ENCODE measurements around the gene BOC.

Gene BOC

DNA sequence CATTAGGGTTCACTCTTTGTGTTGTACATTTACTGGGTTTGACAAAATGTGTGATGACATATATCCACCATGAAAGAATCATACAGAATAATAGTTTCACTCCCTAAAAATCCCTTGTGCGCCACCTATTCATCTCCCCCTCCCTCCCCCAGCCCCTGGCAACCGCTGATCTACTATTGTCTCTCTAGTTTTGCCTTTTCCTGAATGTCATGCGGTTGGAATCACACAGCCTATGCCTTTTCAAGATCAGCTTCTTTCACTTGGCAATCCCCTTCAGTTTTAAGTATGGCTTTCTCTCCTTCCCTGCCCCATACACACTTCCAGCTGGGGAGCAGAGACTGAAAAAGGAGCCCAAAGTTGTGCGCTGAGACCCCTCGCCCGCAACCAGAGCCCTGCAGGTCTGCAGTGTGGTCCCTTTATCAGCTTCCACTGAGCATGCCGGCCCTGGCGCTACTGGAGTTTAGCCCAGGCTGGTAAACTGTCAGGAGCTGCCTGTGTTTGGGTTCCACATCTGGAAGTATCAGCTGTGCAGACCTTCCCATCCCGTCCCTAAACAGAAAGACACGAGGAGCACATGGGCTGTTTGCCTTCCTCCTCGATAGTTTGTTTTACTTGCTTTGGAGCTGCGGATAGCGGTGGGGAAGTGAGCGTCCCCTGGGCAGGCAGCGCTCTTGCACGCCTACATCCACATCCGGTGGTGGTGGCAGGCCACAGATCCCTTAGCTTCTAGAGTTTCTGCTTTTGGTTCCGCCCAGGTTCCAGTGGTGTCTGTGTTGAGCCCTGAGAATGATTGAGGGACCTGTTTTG, 12.3 kb downstream of the BOC start:
- peak; percentile 15 for DNase-seq

DNA sequence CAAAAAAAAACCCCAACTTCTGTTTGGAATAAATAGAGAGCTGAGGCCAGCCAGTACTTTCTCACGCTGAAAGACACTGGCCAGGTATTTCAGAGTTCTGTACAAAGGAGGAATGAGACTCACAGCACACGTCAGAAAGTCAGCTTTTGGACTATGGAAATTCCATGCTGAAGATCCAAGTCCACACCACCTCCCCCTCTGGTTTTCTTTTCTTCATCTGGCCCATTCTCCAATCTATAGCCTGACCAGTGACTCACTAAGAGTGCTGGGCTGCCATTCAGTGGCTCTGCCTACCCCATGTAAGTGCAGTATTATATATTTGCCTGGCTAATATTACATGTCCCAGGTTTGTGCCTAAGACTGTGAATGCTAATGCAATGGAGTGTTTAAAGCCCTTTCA, 13.9 kb downstream of the BOC start:
- DNase-seq, result no peak

DNA sequence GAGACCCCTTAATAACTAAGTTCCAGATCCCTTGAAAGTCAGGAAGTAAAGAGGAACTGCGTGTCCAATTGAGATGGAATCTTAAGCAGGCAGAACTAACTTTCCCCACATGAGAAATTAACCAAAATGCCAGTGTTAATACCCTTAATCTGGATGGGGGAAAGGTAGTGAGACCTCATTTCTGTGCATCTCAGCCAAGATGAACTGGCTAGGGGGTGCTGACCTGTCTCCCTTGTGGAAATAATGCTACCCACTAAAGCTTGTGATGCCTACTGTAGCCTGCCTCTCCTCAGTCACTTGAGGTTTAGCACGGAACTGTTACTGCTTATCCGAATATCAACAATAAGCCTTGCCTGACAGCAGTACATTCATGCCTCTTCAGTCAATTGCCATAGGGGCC, 15.1 kb downstream of the BOC start:
- DNase-seq, result no peak

DNA sequence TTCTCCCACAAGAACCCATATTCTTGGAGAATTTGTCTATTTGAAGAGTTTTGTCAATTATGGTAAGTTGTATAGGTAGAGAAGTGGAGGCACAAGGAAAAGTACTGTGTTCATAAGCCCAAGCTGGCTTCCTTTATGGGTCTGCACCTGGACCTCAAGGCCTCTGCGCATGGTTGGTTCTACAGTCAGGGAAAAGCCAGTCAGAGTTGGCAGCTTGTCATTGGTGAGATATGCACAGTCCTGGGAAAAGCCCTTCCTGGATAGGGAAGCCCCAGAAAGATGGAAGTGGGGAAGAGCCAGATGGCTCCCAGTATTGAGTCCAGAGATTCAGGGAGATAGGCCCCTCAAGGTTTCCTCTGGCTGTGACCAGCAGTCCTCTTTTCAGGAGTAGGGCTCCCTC, 15.8 kb downstream of the BOC start:
- DNase-seq, result no peak

DNA sequence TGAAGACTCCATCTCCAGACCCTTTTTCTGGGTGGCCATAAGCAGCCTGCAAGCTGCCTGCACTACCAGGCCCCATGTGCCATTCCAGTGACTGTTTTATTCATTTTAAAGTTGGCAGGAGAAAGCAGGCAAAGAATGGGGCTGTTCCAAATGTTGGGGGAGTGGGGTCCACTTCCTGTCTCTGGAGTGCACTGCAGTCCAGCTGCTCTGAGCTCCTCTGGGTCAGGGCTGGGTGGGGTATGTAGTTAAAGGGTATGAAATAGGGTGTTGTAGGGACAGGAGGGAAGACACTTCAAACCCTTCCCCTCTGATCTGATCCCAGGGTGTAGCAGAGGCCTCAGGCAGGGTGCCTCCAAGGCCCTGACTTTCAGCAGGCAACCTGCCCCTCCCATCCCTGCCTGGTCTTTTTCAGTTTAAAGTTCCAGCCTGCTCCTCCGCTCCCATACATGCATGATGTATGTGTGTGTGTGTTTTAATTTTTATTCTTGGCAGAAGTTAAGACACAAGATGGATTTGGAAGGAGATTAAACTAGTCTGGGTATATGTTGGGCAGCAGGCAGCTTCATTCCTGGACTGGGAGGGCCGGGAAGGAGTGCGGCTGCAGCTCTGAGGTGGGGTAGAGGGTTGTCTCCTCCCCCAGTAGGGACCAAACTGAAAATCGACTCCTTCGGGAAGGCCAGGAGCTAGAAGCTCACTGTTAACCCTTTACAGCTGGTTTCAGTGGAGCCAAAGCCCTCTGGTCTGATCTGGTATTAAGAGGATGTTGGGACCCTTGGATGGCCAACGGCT, 17.3 kb downstream of the BOC start:
- DNase-seq, result no peak

DNA sequence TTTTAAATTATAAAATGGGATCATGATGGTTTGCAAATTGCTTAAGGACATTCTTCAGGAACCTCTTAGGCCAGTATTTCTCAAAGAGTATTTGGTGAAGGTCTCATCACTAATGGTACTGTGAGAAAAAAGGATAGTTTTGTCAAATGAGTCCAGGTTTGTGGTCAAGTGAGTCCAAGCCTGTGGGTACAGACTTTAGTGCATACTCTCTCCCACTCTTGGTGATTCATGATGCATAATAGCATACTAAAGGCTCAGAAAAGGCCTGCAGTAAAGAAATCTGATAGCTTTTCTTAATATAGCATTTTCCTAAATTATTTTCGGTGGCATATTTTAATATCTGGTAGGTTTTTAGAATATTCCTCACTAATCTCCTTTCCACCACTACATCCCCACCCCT, 20.0 kb downstream of the BOC start:
- DNase-seq, result no peak

DNA sequence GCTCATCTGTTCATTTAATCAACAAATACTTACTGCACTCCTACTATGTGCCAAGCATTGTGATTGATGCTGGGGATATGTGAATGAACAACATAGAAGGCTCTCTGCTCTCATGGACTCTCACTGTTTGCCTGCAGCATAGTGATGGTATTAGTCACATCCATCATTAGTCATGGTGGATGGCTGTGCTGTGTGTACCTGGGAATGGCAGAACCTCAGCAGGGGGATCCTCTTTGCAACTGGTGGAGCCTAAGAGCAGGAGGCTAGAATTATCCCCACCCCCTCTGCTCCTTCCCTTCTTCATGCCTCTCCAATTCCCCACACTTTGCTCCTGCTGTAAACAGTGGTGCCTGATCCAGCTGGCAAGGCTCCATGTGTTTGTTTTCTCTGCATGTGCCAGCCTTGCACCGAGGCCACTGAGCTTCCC, 20.5 kb downstream of the BOC start:
- DNase-seq, result no peak

DNA sequence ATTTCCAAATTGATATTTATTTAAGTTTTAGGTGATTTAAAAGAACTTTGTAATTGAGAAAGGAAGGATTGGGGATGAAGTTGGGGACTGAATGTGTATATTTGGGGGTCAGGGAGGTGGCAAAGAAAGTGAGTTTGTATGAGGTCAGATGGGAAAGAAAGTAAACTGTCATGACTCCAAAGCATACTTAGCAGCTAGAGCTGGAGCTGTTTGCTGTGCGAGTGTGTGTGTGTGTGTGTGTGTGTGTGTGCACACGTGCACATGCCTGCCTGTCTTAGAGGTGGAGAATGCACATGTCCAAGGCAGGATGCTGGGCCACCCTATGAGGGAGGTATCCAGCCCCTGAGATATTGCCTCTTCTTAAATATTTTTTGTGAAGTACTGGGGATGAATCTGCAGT, 21.0 kb downstream of the BOC start:
- no peak for DNase-seq

DNA sequence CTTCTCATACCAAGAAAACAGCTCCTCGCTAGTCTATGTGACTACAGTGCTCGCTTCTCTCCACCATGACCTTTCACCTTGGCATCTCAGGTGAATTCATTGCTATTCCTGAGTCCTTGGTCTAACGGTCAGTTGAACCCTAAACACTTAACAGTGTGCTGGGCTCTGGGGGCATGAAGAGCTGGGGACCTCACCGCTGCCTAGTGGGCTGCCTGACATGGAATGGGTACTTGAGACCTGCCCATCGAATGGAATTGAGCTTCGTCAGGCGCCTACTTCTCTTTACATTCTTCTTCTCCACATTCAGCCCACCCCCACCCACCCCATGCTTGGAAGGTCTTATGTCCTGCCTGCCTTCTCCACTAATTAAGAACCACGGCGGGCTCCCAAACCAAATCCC, 22.1 kb downstream of the BOC start:
- DNase-seq, result no peak

DNA sequence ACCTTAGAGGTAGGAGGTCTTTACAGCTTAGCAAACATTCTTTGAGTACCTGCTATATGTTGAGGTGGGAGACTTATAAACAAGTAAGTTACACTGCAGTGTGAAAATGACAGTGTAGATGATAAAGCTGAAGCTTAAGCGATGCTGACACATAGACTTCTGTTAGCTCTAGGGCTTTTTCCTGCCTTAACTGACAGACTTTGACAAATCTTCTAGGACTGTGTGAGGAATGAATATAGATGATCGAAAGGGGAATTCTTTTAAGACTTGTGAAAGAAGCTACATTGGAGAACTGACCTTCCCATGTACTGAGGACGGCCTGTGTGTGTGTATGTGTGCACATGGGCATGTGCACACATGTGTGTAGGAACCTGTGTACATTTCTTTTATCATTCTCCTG, 22.7 kb downstream of the BOC start:
- DNase-seq, result no peak

DNA sequence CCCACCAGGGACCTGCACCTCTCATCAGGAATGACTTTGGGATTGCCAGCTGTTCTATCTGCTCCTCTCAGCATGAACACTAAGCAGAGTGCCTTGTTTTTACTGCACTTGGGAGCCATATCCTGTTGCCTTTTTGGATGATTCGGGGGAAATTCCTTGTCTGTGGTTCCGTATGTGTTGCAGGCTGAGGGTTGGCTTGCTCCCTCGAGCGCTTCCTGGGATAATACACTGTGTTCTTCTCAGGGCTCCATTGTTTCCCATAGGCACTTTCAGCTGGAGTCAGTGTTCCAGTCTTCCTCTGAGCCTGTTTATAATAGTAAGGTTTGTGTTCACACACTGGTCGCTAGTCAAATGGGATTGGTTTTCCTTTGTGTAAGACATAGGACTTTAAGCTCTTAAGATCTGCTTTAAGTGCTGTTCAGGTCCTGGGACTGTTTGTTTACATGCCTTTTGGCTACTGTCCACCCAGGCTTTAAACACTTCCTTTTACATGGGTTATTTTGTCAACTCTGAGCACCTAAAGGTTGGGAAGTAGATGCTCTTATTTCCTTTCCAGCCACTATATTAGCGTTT, 23.4 kb downstream of the BOC start:
- no peak for DNase-seq

DNA sequence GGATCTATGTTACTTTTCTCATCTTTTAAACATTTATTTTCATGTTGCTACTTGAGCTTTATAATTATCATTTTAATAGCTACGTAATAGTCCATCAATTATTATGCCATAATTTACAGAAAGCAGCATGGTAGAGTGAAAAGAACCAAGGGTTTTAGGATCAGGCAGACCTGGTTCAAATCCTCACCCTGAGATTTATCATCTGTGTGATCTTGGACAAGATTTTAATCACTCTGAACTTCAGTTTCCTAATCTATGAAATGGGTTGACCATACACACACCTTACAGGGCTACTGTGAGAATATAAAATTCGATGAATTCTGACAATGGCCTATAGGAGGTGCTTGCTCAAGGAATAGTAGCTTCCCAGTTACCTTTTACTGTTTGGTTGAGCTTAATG, 27.1 kb downstream of the BOC start:
- no peak for DNase-seq

DNA sequence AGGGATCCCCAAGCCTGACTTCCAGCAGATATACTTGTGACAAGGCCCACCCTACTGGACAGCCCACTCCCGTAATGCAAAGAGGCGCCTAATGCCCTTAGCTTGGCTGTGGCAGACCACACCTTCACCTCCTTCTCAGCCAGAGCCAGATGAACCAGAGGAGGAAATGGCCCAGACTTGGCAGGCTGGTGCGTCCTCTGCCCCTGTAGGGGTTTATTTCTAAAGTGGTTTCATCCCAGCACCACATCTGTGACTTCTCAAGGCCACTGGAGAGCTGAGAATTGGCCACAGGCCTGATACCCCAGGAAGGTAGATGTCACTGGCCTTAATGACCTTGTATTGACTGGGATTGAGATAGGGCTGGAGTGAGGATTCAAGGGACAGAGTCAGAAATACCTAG, 29.5 kb downstream of the BOC start:
- no peak for DNase-seq

DNA sequence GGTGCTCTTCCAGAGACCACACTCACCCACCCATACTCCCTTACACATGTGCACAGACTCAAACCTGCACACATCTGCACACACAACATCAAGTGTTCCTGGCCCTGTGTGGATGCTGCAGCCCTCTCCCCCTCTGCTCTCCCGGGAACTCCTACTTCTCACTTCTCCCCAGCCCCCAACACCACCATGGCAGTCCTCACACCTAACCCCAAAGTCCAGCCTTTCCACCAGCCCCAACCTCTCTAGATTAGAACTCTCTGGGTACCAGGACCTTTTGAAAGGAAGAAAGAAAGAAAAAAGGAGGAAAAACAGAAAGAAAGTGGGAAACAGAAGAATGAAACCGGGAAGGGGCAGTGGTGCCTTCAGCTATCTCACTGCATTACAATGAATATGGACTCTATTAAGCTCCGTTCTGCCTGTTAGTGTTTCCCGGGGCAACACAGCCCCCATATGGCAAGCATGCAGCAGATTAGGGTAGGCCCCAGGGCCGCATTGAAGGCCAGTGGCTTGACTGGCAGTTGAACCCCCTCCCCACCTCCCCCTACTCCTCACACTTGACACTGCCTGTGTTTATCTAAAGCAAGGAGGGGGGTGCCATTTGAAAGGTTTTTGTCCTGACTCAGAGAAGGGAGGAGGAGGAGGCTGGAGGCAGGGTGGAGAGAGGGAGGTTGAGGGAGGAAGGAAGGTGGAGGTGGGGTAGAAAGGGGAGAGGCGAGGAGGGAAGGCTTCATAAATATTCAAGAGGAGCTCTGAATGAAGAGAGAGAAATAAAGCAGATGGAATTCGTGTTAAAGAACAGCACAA, 30.1 kb downstream of the BOC start:
- DNase-seq, result no peak

DNA sequence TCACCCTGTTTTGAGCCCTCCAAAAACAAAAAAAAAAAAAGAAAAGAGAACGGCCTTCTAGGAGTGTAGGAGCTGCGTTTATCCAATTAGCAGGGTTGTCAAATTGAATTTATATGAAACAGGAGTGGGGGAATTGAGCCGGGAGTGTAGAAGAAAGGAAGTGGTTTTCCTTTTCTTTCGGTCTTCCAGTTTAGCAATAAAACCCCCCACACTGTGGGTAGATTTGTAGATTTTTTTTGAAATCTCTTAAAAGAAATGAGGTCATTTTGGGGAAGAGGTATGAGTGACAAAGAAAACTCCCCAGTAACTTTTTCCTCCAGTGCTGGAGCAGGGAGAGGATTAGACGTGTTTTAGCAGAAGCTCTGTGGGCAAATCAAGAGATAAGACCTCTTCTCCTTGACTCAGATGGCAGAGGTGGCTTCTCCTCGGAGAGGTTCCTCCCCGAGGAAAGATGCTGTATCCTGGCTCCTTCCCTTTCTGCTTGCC, 30.8 kb downstream of the BOC start:
- no peak for DNase-seq

DNA sequence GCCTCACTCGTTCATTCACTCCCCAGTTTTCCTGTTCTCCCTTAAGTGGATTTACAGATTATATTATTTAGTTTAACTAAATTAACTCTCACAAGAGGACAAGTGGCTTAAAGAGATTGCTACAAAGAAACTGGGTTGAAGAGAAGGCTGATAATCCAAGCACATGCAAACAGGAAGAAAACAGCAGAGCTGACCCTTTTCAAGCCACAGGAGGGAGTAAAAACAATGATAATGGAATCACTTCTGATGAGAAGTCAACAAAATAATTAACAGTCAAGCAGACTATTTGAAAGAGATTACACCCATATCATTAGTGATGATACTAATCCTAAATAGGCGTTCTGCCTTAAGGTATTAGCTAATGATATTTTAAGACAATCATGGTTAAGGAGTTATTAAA, 31.7 kb downstream of the BOC start:
- no peak for DNase-seq

DNA sequence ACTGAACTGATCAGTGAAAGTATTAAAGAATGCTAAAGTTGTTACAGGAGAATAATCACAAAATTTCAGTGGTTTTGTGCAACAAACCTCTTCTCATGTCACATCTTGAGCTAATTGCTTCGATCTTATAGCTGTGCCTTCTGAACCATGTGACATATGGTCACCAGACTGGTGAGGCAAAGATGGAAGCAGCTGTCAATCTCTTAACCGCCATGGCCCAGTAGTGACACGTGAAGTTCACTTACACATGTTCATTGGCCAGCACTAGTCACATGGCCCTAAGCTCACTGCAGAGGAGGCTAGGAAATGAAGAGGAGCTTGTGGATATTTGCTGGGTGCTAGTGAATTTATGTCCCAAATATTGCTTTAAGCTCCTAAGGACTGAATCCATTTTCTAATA, 32.5 kb downstream of the BOC start:
- no peak for DNase-seq

DNA sequence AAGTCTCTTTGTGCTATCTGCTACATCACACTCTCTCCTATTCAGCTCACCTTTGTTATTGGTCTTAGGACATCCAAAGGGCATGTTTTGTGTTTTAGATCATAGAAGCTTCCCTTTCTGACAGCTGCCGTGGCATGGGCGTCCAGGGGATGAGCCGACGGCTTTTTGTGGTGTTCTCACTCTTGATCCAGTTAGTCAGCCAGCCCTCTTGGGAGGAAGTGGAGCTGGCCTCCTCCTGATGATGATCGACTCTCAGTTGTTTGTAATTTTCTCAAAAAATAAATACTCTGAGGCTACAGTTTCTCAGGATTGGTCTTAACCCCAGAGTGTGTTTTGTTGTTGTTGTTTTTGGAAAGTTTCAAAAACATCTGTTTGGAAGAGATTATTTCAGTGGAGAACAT, 34.4 kb downstream of the BOC start:
- DNase-seq, result no peak

DNA sequence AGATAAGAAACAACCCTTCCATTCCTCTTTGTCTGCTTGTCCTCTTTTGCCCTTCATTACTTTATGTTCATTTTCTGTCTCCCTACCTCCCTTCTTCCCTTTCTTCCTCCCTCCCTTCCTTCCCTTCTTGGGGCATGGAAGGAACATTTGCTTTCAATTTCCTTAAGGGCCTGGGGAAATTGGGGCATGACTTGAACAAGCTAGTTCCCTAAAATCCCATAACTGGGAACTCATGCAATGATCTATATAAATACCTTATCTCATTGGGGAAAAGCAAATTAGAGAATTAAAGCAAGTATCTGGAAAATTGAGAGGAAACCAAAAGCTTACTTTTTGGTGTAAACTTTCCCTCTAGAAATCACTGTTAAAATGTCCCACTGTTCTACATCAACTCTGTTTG, 35.7 kb downstream of the BOC start:
- no peak for DNase-seq

DNA sequence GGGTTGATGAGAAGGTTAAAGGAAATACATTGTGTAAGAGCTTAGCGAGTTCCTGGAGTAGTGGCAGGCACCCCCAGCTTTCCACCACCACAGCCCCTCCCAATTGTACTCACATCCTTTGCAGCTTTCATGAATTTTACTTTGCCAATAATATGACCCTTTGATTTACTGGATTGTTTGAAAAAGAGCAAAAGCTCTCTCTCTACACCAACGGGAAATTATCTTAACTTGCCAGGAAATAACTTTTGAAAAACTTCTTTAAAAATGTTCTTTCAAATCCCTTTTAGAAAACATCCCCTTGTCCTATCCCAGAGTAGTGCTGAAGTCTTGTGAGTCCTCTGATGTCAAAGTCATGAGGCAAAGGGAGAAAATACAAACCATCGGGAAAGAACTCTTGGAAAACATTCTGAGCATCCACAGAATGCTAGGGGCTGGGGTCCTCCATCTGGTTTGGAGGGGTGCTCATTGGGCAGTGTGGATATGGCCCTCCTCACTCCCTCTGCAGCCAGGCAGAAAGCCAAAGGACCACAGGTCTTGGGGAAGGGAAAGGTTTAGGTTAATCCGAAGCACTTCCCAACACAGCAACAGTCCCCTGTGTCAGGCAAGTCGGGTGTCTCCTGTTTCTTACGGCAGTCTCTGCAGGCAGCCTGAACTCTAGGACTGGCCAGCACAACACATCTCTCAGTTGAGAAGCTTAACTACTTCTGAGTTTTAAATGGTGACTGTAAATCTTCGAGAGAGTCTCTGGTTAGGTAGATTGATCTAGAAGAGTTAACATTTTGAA, 36.5 kb downstream of the BOC start:
- DNase-seq, result no peak

DNA sequence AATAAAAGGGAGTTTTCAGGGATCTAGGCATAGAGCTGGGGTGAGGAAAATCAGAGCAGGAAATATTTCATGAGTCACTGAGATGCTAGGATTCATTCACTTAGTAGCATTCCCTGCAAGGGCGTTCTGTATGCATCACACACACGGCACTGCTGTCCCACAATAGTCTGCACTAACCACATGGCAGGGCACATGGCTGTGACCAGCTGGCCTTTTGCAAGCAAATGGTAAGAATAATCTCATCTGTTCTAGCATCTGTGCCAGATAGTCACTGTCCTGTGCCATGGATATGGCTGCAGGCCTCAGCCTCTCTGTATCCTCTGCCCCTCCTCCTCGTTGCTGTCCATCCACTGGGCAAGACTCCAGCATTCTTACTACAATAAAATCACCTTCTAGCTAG, 37.8 kb downstream of the BOC start:
- no peak for DNase-seq

DNA sequence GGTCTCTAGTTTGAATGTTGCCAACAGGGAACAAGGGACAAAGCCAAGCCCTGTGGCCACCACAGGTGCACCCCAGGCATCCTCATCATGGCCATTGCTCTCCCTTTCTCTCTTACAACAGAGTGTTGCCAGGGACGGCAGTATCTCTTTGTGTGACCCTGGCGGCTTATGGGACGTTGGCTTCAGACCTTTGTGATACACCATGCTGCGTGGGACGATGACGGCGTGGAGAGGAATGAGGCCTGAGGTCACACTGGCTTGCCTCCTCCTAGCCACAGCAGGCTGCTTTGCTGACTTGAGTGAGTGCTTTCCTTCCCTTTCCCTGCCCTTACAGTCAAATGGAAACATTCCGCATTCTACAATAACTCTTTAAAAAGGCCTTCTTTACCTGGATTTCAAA, 38.2 kb downstream of the BOC start:
- no peak for DNase-seq
